ENCODE data around the gene PRSS36. TPM values are rescaled to one million over a fixed set of nuclear protein-coding genes. Genes with fewer than 3 reads are reported as not detected.

The PRSS36 gene
- total RNA-seq, 2 experiments from 2014 or later: not detected

DNA sequence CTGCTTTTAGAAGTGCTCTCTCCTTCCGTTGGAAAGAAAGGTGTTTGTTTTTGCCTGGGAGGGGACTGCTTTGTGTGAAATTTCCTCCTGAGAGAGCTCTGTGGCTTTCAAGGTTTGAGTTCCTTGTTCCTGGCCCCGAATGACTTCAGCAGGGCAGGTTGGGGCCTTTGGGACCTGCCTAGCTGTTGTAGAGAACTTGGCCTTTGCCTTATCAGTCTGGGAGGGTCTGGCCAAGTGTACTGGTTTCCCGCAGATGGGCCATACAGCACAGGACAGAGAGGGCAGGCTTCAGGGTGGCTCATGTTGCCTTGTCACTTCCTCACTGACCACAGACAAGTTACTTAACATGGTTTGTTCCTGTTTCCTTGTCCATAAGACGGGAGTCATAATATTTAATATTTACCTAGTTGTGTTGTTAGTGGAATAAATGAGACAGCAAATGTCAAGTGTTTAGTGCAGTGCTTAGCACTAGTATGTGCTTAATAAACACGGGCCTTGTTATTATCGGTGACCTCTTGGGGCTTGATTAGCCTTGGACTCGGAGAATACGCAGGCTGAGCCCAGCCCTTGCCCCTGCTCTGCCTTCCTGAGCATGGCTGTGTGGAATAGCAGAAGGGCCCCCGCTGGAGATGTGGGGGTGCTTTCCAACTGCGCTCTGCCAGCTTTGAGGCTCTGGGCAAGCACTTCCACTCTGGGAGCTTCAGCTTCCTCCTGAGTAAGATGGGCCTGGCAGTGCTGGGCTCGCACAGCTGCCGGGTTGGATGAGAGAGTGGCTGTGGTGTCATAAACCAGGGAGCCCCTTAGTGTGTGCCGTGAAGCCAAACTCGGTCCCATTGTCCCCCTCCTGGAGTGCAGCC lies 20.9 kb downstream of the PRSS36 start:
- no TSS peak for BruUV-seq (replicated peaks)
- H3K36me3 ChIP-seq (ENCODE audit: insufficient read depth, low read length): peaks cover 47% of the 10 kb centered on the region
- no peaks in the 10 kb centered on the region for H3K79me2 ChIP-seq (ENCODE audit: insufficient read depth, low read depth, low read length)
- POLR2A ChIA-PET: interaction anchor here (0.8 to 2.8 kb wide), 2 partner anchors 11 to 13 kb away, joined by 3 to 8 read pairs; partner anchors contain the start of gene KAT8
- no peaks in the 10 kb centered on the region for H3K4me1 ChIP-seq (ENCODE audit: insufficient read depth, low read length, poor library complexity, severe bottlenecking)
- H3K4me2 ChIP-seq (ENCODE audit: low read length): no peak overlapping the region
- no peak overlapping the region for H3K27ac ChIP-seq (ENCODE audit: low read depth, low read length, poor library complexity, severe bottlenecking)
- no peaks in the 10 kb centered on the region for H4K20me1 ChIP-seq (ENCODE audit: insufficient read depth, low read length)
- H3K9me3 ChIP-seq (ENCODE audit: low read length): no peaks in the 10 kb centered on the region
- H2AFZ ChIP-seq (ENCODE audit: low read length): no peak overlapping the region
- CTCF ChIA-PET (ENCODE audit: unreplicated experiment): interaction anchor here (0.6 kb wide), 1 partner anchor 11 kb away, joined by 8 read pairs; the partner anchor contains the start of gene KAT8
- intact Hi-C loops (cut with micrococcal nuclease; ENCODE audit: unreplicated experiment): no loop called here
- no peak for DNase-seq (ENCODE audit: low spot score)
- H3K4me3 ChIP-seq (ENCODE audit: low read depth, low read length, poor library complexity, severe bottlenecking): no peak overlapping the region
- TF ChIP-seq EZH2phosphoT487 (IDR thresholded peaks at IDR 0.05; ENCODE audit: borderline replicate concordance, low read depth, low read length): no peak
- TF ChIP-seq, protein P1, sequence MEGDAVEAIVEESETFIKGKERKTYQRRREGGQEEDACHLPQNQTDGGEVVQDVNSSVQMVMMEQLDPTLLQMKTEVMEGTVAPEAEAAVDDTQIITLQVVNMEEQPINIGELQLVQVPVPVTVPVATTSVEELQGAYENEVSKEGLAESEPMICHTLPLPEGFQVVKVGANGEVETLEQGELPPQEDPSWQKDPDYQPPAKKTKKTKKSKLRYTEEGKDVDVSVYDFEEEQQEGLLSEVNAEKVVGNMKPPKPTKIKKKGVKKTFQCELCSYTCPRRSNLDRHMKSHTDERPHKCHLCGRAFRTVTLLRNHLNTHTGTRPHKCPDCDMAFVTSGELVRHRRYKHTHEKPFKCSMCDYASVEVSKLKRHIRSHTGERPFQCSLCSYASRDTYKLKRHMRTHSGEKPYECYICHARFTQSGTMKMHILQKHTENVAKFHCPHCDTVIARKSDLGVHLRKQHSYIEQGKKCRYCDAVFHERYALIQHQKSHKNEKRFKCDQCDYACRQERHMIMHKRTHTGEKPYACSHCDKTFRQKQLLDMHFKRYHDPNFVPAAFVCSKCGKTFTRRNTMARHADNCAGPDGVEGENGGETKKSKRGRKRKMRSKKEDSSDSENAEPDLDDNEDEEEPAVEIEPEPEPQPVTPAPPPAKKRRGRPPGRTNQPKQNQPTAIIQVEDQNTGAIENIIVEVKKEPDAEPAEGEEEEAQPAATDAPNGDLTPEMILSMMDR (conservative IDR thresholded peaks at IDR 0.05; ENCODE audit: low read length): no peak
- H3K9me2 ChIP-seq (ENCODE audit: insufficient read depth, low read length): no peaks in the 10 kb centered on the region

DNA sequence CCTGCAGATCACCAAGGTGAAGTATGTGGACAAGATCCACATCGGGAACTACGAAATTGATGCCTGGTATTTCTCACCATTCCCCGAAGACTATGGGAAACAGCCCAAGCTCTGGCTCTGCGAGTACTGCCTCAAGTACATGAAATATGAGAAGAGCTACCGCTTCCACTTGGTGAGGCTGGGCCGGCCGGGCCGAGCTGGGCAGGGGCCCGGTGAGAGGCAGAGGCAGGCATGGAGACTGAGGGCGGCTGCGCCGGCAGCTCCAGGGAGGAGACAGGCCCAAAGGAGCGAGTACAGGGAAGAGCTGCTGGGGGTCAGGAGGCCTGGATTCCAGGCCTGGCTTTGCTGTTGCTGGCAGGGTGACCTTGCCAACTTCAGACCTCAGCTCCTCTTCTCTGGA lies 22.7 kb downstream of the PRSS36 start:
- H3K4me1 ChIP-seq (ENCODE audit: insufficient read depth, low read length, poor library complexity, severe bottlenecking): no peaks in the 10 kb centered on the region
- H3K9me3 ChIP-seq (ENCODE audit: low read length): no peaks in the 10 kb centered on the region
- TF ChIP-seq, protein P1 (conservative IDR thresholded peaks at IDR 0.05; ENCODE audit: low read length): no peak
- no peak for TF ChIP-seq EZH2phosphoT487 (IDR thresholded peaks at IDR 0.05; ENCODE audit: borderline replicate concordance, low read depth, low read length)
- POLR2A ChIA-PET: no interaction called here
- H2AFZ ChIP-seq (ENCODE audit: low read length): no peak overlapping the region
- intact Hi-C loops (cut with micrococcal nuclease; ENCODE audit: unreplicated experiment): no loop called here
- no peaks in the 10 kb centered on the region for H3K79me2 ChIP-seq (ENCODE audit: insufficient read depth, low read depth, low read length)
- no TSS peak for BruUV-seq (replicated peaks)
- no peak overlapping the region for H3K4me3 ChIP-seq (ENCODE audit: low read depth, low read length, poor library complexity, severe bottlenecking)
- no peaks in the 10 kb centered on the region for H3K9me2 ChIP-seq (ENCODE audit: insufficient read depth, low read length)
- H4K20me1 ChIP-seq (ENCODE audit: insufficient read depth, low read length): no peaks in the 10 kb centered on the region
- H3K4me2 ChIP-seq (ENCODE audit: low read length): no peak overlapping the region
- peaks cover 62% of the 10 kb centered on the region for H3K36me3 ChIP-seq (ENCODE audit: insufficient read depth, low read length)
- no peak for DNase-seq (ENCODE audit: low spot score)
- H3K27ac ChIP-seq (ENCODE audit: low read depth, low read length, poor library complexity, severe bottlenecking): no peak overlapping the region
- CTCF ChIA-PET (ENCODE audit: unreplicated experiment): interaction anchor here (0.8 kb wide), 1 partner anchor 15 kb away, joined by 3 read pairs; no protein-coding TSS in a partner anchor

DNA sequence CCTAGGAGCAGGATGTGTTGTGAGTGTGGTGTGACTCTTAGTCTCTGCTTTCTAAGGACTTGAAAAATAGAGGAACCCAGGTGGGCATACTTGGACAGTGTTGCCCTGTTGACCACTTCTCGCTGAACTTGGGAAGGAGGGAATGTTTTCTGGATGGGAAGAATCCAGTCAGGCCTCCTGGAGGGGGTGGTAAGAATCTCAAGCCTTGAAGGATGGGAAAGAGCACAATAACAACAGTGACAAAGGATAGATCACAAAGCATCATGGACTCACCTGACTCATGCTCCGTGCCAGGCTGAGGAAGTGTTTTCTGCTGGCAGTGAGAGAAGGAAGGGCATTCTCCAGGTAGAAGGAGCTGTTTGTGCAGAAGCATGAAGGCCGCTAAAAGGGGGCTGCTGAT lies 24.0 kb downstream of the PRSS36 start:
- Histone ChIP-seq H3K4me2 (ENCODE audit: low read length) (no peak overlapping the region), H4K20me1 (ENCODE audit: insufficient read depth, low read length) (no peaks in the 10 kb centered on the region), H2AFZ (ENCODE audit: low read length) (no peak overlapping the region), H3K79me2 (ENCODE audit: insufficient read depth, low read depth, low read length) (no peaks in the 10 kb centered on the region), H3K9me3 (ENCODE audit: low read length) (no peaks in the 10 kb centered on the region), H3K27ac (ENCODE audit: low read depth, low read length, poor library complexity, severe bottlenecking) (no peak overlapping the region), H3K36me3 (ENCODE audit: insufficient read depth, low read length) (peaks cover 63% of the 10 kb centered on the region), H3K4me3 (ENCODE audit: low read depth, low read length, poor library complexity, severe bottlenecking) (no peak overlapping the region), H3K4me1 (ENCODE audit: insufficient read depth, low read length, poor library complexity, severe bottlenecking) (no peaks in the 10 kb centered on the region), H3K9me2 (ENCODE audit: insufficient read depth, low read length) (no peaks in the 10 kb centered on the region)
- intact Hi-C loops (cut with micrococcal nuclease; ENCODE audit: unreplicated experiment): no loop called here
- no TSS peak for BruUV-seq (replicated peaks)
- CTCF ChIA-PET (ENCODE audit: unreplicated experiment): interaction anchor here (0.6 kb wide), 1 partner anchor 179 kb away, joined by 3 read pairs; no protein-coding TSS in a partner anchor
- TF ChIP-seq, protein P1 (conservative IDR thresholded peaks at IDR 0.05; ENCODE audit: low read length): no peak
- TF ChIP-seq EZH2phosphoT487 (IDR thresholded peaks at IDR 0.05; ENCODE audit: borderline replicate concordance, low read depth, low read length): no peak
- POLR2A ChIA-PET: no interaction called here
- DNase-seq (ENCODE audit: low spot score): no peak
